SK-MEL-5 (cell line): Measurements from ENCODE around the gene MPST. TPM values are rescaled to one million over a fixed set of nuclear protein-coding genes. Genes with fewer than 3 reads are reported as not detected.

Source experiments
- DNase-seq: peaks from one replicate; pipeline ENCODE4 v3.0.0-alpha.2; 2016; ENCODE audit warnings: low read depth, low spot score
- in situ Hi-C: cut with HindIII; loops from 2 replicates; pipeline ENCODE4 v1.10.0; 2016; ENCODE audit warnings: low sequenced_read_pairs, high pct_unique_total_duplicates, low pct_unique_long_range_greater_than_20kb
- small RNA-seq, 2 experiments: library from RNA; depleted of rRNA; stranded (forward); fragments of <200 nt; gene quantifications; one replicate each; pipeline ENCODE3, GENCODE V24; 2014
- total RNA-seq: library from RNA; depleted of rRNA; stranded (reverse); fragments of >200 nt; shearing (Covaris generic); gene quantifications from 2 replicates; pipeline ENCODE4 v1.2.3, GENCODE V29; 2014; rRNA removed

MPST gene
- total RNA-seq, 1 experiment from 2014 or later: 50.2 TPM

DNA sequence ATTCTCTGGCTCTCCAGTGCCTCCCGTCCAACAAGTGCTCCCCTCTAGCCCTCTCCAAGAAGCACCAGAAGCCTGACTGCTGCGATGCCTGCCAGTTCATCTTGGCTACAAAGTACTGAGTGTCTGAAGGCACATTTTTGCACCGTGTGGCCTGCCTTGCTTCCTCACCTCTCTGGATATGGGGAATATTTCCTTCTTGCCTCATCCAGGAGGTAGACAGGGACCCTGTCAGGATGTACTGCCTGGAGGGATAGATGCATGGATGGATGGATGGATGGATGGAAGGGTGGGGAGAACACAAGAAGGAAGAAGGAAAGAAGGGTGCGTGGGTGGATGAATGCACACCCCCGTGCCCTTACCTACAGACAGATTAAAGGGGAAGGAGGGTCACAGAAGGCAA lies 59.6 kb downstream of the MPST start:
- no peak for DNase-seq
- in situ Hi-C loops: no loop called here

Small RNAs within 50 kb of the gene (small RNA-seq; reads per million reads assigned to genes)
- 0 reads per million in 2 experiments for gene RF00019

Other genes with a start within 250 kb of the MPST start
- gene IFT27, start 243.6 kb upstream of the MPST start, total RNA-seq: 18.9 and 20.2 TPM in 2 replicates
- gene PVALB, start 202.7 kb upstream of the MPST start, total RNA-seq: not detected in 2 replicates
- not detected in 2 replicates for gene NCF4, start 158.7 kb upstream of the MPST start, total RNA-seq
- gene CSF2RB, start 106.1 kb upstream of the MPST start, total RNA-seq: not detected in 2 replicates
- gene TST, start 295 bp upstream of the MPST start, total RNA-seq: 15.7 and 26.0 TPM in 2 replicates
- 11.2 and 14.0 TPM in 2 replicates for gene KCTD17, start 32.0 kb downstream of the MPST start, total RNA-seq
- not detected in 2 replicates for gene TMPRSS6, start 90.0 kb downstream of the MPST start, total RNA-seq
- 0.03 TPM in 1 of 2 replicates, not detected in the other for gene IL2RB, start 130.2 kb downstream of the MPST start, total RNA-seq
- 5.9 and 7.6 TPM in 2 replicates for gene C1QTNF6, start 168.5 kb downstream of the MPST start, total RNA-seq
- not detected in 2 replicates for gene SSTR3, start 192.7 kb downstream of the MPST start, total RNA-seq
- gene RAC2, start 224.5 kb downstream of the MPST start, total RNA-seq: not detected in 2 replicates